Naive thymus-derived CD8-positive, alpha-beta T cell (primary cell): Measurements from ENCODE around the gene MCTP1. TPM values are rescaled to one million over a fixed set of nuclear protein-coding genes. Genes with fewer than 3 reads are reported as not detected.

Experiments used
- ATAC-seq, 2 donors: fragments of 150-1000 bp; cut with Tn5 transposase in 1 of 2; sonication (Bioruptor Pico), chemical (Tn5 transposase) in 1 of 2; 1 replicate in 1 of 2; 2 replicates in 1 of 2; pipeline ENCODE4 v1.10.0; 2021; ENCODE audit warnings: mild to moderate bottlenecking in 2 of 2, moderate library complexity in 2 of 2
- POLR2A ChIA-PET: fragments of 350-600 bp; sonication (Branson Sonifier 250); formaldehyde crosslinking; loops from one replicate; lab custom pipeline; 2021; ENCODE audit warnings: antibody characterized with exemption; lab: Charles Lee
- DNase-seq, 10 donors: peaks; one replicate each; pipeline versions ENCODE4 v3.0.0 to v3.0.0-alpha.2; 2020 to 2022
- H3K27ac Mint-ChIP-seq, 10 donors: one replicate each; pipeline ENCODE4 v1.8.0; 2020 to 2022; ENCODE audit warnings: mild to moderate bottlenecking in 10 of 10, mixed read lengths in 10 of 10, moderate library complexity in 4 of 10, inconsistent platforms in 1 of 10
- H3K27me3 Mint-ChIP-seq, 5 donors: one replicate each; pipeline ENCODE4 v1.8.0; 2021 to 2022; ENCODE audit warnings: mixed read lengths in 5 of 5
- H3K36me3 Mint-ChIP-seq, 3 donors: one replicate each; pipeline ENCODE4 v1.8.0; 2020 to 2022; ENCODE audit warnings: mixed read lengths in 3 of 3, mild to moderate bottlenecking in 2 of 3, inconsistent platforms in 1 of 3
- H3K4me1 Mint-ChIP-seq, 4 donors: one replicate each; pipeline ENCODE4 v1.8.0; 2021 to 2022; ENCODE audit warnings: mixed read lengths in 4 of 4
- H3K4me3 Mint-ChIP-seq, 10 donors: one replicate each; pipeline ENCODE4 v1.8.0; 2020 to 2022; ENCODE audit warnings: mild to moderate bottlenecking in 10 of 10, mixed read lengths in 10 of 10, moderate library complexity in 6 of 10, inconsistent platforms in 1 of 10
- H3K9me3 Mint-ChIP-seq, 9 donors: one replicate each; pipeline ENCODE4 v1.8.0; 2020 to 2022; ENCODE audit warnings: mixed read lengths in 9 of 9, mild to moderate bottlenecking in 3 of 9, inconsistent platforms in 1 of 9, moderate library complexity in 1 of 9
- polyA plus RNA-seq, 3 donors: library from polyadenylated mRNA; unstranded; fragments of 300-500 nt; fragmentation: Illumina TruSeq; gene quantifications; one replicate each; pipeline ENCODE4 v1.2.3, GENCODE V29; 2021
- total RNA-seq, 8 experiments: library from RNA in 2 of 8; stranded (reverse) in 2 of 8; gene quantifications; one replicate each; pipeline ENCODE4 v1.2.3 and lab custom pipeline; 2021 to 2026

MCTP1 gene
- total and polyA plus RNA-seq, 5 experiments from 2014 or later, result 0.08 to 2.1 (median 0.62) TPM

DNA sequence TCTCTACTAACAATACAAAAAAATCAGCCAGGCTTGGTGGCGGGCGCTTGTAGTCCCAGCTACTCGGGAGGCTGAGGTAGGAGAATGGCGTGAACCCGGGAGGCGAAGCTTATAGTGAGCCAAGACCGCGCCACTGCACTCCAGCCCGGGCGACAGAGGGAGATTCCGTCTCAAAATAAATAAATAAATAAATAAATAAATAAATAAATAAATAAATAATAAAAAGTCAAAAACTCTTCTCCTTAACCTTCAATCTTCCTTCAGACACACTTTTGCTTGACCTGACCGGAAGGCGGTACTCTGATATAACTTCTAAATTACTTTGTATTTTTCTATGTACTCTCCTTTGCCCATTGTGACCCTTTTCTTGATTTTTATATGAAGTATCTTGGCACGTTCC is 364.3 kb downstream of the MCTP1 start:
- no peaks in the 10 kb centered on the region for H3K4me1 Mint-ChIP-seq
- H3K9me3 Mint-ChIP-seq, result no peaks in the 10 kb centered on the region

DNA sequence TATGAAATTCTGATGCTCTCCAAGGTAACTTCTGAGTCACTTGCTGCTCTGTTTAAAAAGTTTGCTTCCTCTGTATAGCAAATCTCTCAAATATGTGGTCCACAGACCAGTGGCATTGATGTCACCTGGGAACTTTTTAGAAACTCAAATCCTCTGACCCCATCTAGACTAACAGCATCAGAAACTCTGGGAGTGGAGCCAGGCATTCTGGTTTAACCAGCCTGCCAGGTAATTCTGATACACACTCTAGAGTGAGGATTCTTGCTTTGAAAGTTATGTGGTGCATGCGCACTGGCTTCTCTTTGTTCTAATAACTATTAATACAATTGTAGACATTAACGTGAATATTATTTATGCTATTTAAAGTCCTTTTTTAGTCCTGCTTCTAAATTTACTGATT is 368.3 kb downstream of the MCTP1 start:
- Mint-ChIP-seq H3K4me1 (no peaks in the 10 kb centered on the region), H3K4me3 (no peak overlapping the region), H3K9me3 (no peaks in the 10 kb centered on the region), H3K36me3 (no peaks in the 10 kb centered on the region), H3K27ac (no peak overlapping the region), H3K27me3 (peaks cover 0 to 6% (median 5%) of the 10 kb centered on the region in 5 donors)
- DNase-seq, result no peak
- POLR2A ChIA-PET, result no interaction called here
- ATAC-seq, result no peak

More for the DNA sequence above, 364.3 kb downstream of the MCTP1 start:
- Mint-ChIP-seq H3K36me3 (no peaks in the 10 kb centered on the region), H3K4me3 (no peak overlapping the region), H3K27me3 (peaks cover 0 to 10% (median 3%) of the 10 kb centered on the region in 5 donors), H3K27ac (no peak overlapping the region)
- POLR2A ChIA-PET, result no interaction called here
- no peak for DNase-seq
- ATAC-seq, result no peak

DNA sequence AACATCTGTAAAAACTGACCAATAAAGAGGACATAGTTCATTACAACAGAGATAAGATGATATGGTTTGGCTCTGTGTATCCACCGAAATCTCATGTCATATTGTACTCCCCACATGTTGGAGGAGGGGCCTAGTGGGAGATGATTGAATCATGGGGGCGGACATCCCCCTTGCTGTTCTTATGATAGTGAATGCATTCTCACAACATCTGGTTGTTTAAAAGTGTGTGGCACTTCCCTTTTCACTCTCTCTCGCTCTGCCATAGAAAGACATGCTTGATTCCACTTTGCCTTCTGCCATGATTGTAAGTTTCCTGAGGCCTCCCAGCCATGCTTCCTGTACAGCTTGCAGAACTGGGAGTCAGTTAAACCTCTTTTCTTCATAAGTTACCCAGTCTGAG is 373.6 kb downstream of the MCTP1 start:
- no peaks in the 10 kb centered on the region for H3K9me3 Mint-ChIP-seq
- no peak overlapping the region for H3K4me3 Mint-ChIP-seq
- POLR2A ChIA-PET, result no interaction called here
- H3K27ac Mint-ChIP-seq, result no peak overlapping the region
- peaks cover 0 to 8% (median 0%) of the 10 kb centered on the region in 5 donors for H3K27me3 Mint-ChIP-seq
- DNase-seq (no peak), ATAC-seq (no peak)
- H3K4me1 Mint-ChIP-seq, result no peaks in the 10 kb centered on the region
- H3K36me3 Mint-ChIP-seq, result no peaks in the 10 kb centered on the region

DNA sequence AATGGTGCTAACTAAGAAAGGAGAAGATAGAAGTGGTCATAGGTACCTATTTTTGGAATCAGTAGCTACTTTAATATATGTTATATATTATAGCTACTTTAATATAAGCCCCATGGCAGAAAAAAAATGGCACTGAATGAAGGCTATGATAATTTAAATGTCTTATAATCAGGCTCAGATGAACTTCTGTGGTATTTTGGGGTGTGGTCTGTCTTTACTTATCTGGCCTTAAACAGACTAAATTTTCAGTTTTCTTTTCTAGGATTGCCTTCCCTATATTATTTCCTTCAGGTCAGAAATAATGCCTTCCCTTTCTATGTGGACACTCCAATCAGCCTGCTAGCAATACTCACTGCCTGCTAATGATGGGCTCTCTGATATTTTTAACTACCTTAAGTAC is 374.2 kb downstream of the MCTP1 start:
- H3K9me3 Mint-ChIP-seq, result no peaks in the 10 kb centered on the region
- H3K4me1 Mint-ChIP-seq, result no peaks in the 10 kb centered on the region
- no peak overlapping the region for H3K4me3 Mint-ChIP-seq
- no peak for DNase-seq
- POLR2A ChIA-PET, result no interaction called here
- H3K27me3 Mint-ChIP-seq, result peaks cover 0 to 6% (median 0%) of the 10 kb centered on the region in 5 donors
- ATAC-seq, result no peak
- H3K36me3 Mint-ChIP-seq, result no peaks in the 10 kb centered on the region
- H3K27ac Mint-ChIP-seq, result no peak overlapping the region

DNA sequence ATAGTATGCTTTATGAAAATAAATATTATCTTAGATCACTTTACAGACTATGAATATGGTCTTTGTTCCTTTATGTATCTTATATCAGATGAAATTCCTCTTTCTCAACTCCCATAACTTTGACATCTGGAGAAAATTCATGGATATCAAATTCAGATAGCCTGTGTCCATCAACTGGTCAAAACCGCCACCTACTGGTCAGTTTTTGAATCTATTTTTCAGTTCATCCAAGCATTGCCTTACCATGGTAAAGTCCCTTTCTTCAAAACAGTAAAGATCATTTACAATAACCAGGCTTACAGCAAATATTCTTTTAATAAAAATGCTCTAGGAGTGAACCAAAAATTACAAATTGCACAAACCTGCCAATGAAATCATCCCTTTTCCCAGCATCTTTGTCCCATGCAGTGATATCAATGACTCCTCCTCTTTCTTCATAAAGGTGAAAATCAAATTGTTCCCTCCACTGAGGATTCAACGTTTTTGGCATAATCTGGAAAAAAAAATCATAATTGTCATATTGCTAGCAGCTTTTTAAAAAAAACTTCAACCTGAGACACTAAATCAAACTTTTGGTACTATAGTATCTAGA is 375.9 kb downstream of the MCTP1 start:
- POLR2A ChIA-PET, result no interaction called here
- Mint-ChIP-seq H3K9me3 (no peaks in the 10 kb centered on the region), H3K27ac (no peak overlapping the region), H3K4me3 (no peak overlapping the region), H3K36me3 (no peaks in the 10 kb centered on the region), H3K4me1 (no peaks in the 10 kb centered on the region), H3K27me3 (peaks cover 0 to 3% (median 0%) of the 10 kb centered on the region in 5 donors)
- DNase-seq, result peak in 2 of 10 donors; percentile 4 to 7
- no peak for ATAC-seq

DNA sequence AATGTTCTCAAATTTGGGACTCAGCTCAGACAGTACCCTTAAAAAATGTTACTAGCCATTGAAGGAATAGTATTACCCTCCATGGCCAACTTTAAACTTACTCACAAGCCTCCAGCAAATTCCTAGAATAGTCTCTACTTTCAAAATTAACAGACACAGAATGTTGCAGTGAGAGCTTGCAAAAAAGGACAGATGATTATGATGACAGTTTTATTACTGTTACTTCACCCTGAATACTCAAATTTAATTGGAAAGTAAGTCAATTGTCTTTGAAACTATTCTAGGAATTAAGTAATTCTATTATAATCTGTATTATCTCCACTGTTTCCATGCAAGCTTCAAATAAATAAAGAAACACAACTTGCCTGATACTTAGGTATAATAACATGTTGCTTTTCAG is 378.1 kb downstream of the MCTP1 start:
- H3K27me3 Mint-ChIP-seq, result peaks cover 0 to 3% (median 0%) of the 10 kb centered on the region in 5 donors
- no peaks in the 10 kb centered on the region for H3K9me3 Mint-ChIP-seq
- DNase-seq (no peak), ATAC-seq (no peak)
- no peak overlapping the region for H3K4me3 Mint-ChIP-seq
- no peaks in the 10 kb centered on the region for H3K4me1 Mint-ChIP-seq
- H3K27ac Mint-ChIP-seq, result no peak overlapping the region
- POLR2A ChIA-PET, result no interaction called here
- H3K36me3 Mint-ChIP-seq, result no peaks in the 10 kb centered on the region

DNA sequence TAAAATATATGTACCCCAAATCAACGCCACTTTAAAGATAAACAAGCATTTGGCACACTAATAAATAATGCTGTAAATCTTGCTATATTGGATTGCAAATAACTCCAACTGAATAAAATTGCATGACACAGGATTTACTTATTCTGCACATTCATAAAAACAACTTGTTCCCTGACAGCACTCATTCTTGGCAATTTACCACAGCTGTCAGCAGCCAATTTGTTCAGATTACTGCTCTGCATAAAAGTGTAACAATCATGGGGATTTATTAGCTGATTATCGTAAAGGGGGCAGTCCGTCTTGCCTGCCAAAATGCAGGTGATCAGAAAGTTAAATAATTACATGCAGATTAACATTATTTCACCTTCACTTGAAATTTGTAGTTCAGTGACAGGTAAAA is 381.2 kb downstream of the MCTP1 start:
- no peak for ATAC-seq
- H3K27ac Mint-ChIP-seq, result no peak overlapping the region
- POLR2A ChIA-PET, result no interaction called here
- H3K9me3 Mint-ChIP-seq, result no peaks in the 10 kb centered on the region
- no peak overlapping the region for H3K4me3 Mint-ChIP-seq
- no peaks in the 10 kb centered on the region for H3K36me3 Mint-ChIP-seq
- H3K27me3 Mint-ChIP-seq, result peaks cover 0 to 5% (median 0%) of the 10 kb centered on the region in 5 donors
- DNase-seq, result no peak
- no peaks in the 10 kb centered on the region for H3K4me1 Mint-ChIP-seq

DNA sequence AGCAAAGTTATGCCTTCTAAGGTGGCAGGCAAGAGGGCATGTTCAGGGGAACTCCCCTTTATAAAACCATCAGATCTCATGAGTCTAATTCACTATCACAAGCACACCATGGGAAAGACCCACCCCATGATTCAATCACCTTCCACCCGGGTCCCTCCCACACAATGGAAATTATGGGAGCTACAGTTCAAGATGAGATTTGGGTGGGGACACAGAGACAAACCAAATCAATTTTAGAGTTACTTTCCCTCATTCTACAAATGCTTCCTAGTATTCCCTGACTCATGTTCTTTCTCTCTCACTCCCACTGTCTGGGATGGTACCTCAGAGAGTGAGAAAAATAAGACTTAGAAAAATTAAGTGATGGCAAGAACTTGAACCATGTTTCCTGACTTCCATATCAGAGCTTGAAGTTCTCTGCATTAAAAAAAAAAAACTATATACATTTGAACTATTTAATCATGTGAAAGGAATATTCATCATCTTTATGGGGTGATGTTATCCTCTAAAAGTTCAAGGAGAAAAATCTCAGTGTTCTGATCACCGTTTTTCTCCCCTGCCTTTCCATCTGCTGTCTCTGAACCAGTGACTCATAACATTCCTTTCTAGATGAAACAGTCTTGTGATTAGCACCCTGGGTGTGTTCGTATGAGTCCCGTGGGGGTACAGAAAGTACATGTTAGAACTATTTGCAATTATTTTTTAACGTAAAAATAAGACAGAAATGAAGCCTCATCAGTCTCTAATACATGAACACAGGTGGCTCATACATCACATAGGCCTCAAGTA is 383.5 kb downstream of the MCTP1 start:
- ATAC-seq, result no peak
- Mint-ChIP-seq H3K4me3 (no peak overlapping the region), H3K27me3 (peaks cover 0 to 5% (median 0%) of the 10 kb centered on the region in 5 donors), H3K36me3 (no peaks in the 10 kb centered on the region), H3K9me3 (no peaks in the 10 kb centered on the region), H3K27ac (no peak overlapping the region), H3K4me1 (no peaks in the 10 kb centered on the region)
- no peak for DNase-seq
- POLR2A ChIA-PET, result no interaction called here

DNA sequence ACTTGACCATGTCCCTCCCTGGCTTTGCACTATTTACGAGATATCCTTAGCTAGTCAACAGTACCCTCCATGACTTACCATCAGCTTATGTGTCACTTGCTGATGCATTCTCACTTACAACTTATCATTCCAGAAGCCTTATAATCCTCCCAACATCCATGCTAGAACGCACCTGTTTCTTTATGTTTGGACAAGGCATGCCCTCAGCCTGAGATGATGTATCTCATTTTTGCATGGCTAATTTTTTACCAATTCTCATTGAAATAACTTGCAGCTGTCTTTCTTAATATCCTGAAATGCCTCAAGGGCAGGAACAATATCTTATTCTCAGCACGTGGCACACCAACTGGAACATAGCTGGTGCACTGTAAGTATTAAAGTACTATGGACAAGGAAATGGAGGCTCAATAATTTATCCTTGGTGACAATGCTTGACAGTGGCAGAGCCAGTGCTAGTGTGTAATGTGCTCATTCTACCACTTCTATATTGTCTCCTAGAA is 384.8 kb downstream of the MCTP1 start:
- ATAC-seq (no peak), DNase-seq (no peak)
- peaks cover 0 to 5% (median 0%) of the 10 kb centered on the region in 5 donors for H3K27me3 Mint-ChIP-seq
- no peaks in the 10 kb centered on the region for H3K4me1 Mint-ChIP-seq
- H3K36me3 Mint-ChIP-seq, result no peaks in the 10 kb centered on the region
- no peaks in the 10 kb centered on the region for H3K9me3 Mint-ChIP-seq
- no peak overlapping the region for H3K27ac Mint-ChIP-seq
- no peak overlapping the region for H3K4me3 Mint-ChIP-seq
- POLR2A ChIA-PET, result no interaction called here

DNA sequence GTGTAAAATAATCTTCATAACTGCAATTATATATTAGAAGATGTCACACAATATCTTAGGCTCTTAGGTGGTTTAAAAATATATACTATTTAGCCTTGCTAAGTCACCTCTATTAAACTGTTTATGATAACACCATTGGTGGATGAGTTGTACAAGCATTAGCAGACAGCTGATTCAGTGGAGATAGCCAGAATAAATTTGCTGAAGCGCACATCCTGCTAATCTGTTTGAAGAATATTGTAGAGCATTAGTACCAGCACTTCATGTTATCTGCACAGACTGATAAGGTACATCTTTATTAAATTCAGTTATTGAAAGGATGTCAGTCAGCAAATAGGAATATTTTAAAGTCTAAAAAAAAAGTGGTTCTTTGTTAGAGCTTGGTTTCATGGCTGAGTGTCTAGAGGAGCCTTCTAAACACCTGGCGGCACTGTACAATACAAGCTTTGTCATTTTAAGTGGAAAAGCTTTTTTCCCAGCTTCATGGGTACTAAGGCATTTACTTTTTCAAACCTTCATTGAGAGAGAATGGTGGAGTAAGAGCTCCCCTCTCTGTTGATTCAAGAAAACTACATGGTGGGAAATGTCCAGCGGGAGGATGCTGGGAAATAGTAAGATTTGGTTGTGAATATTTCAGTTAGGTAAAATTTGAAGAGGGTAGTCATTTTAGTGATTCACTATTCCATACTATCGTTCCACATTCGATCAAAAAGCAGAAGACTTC is 391.3 kb downstream of the MCTP1 start:
- no peak for ATAC-seq
- Mint-ChIP-seq H3K9me3 (no peaks in the 10 kb centered on the region), H3K4me1 (no peaks in the 10 kb centered on the region), H3K27me3 (peaks cover 0 to 3% (median 0%) of the 10 kb centered on the region in 5 donors), H3K36me3 (no peaks in the 10 kb centered on the region), H3K4me3 (no peak overlapping the region), H3K27ac (no peak overlapping the region)
- no peak for DNase-seq
- POLR2A ChIA-PET, result no interaction called here

DNA sequence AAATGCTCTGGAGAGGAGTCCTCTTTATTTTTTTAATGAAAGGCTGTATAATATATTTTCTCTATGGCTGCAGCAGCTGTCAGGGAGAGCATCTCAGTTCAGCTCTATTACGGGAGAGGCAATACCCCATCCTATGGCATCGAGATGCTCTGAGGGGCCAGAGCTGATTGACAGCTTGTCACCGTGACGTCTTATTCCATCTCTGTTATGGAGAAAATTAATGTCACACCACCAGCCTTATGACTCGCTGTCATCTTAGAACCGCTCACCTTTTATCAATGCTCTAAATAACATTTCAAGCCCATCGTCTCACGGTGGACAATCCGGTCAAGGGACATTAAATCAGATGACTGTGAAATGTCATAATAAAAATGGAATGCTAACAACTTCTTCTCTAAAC is 392.9 kb downstream of the MCTP1 start:
- DNase-seq (no peak), ATAC-seq (no peak)
- Mint-ChIP-seq H3K4me3 (no peak overlapping the region), H3K9me3 (no peaks in the 10 kb centered on the region), H3K36me3 (no peaks in the 10 kb centered on the region), H3K4me1 (no peaks in the 10 kb centered on the region), H3K27ac (no peak overlapping the region), H3K27me3 (peaks cover 0 to 3% (median 0%) of the 10 kb centered on the region in 5 donors)
- POLR2A ChIA-PET, result no interaction called here

DNA sequence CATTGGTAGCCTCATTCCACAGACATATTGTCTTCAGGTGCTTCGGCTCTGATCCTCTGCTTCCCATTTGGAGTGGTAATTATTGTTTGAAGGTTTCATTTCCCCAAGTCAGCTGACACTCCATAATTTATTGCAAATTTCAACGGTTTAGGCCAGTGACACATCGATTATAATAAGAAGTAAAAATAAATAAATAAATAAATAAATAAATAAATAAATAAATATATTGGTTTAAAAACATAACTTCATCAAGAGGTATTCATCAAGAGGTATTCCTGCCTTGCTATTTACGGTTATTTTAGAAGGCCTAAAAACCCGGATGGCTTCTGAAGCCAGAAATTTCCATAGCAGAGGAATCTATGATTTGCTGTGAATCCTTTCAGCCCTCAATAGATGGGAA is 393.3 kb downstream of the MCTP1 start:
- Mint-ChIP-seq H3K27me3 (peaks cover 0 to 3% (median 0%) of the 10 kb centered on the region in 5 donors), H3K9me3 (no peaks in the 10 kb centered on the region), H3K4me3 (no peak overlapping the region), H3K36me3 (no peaks in the 10 kb centered on the region), H3K27ac (no peak overlapping the region), H3K4me1 (no peaks in the 10 kb centered on the region)
- ATAC-seq, result no peak
- DNase-seq, result no peak
- POLR2A ChIA-PET, result no interaction called here

DNA sequence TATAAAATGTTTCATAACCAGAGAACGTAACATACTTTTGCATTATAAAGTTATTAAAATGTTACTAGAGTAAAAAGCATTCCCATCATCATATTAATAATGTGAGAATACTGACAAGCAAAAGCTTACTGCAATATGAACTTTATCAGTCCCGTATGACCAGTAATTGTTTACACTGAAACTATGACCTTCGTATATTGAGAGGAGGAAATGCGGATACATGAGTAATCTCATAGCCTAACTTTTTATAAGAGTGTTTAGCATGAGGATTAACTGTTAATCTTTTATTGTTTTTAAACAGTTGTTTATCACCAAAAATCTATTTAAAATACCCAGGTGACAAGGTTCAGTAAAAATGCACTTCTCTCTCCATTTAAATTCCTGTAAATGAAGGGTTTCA is 394.0 kb downstream of the MCTP1 start:
- POLR2A ChIA-PET, result no interaction called here
- Mint-ChIP-seq H3K27ac (no peak overlapping the region), H3K9me3 (no peaks in the 10 kb centered on the region), H3K36me3 (no peaks in the 10 kb centered on the region), H3K4me3 (no peak overlapping the region), H3K4me1 (no peaks in the 10 kb centered on the region), H3K27me3 (peaks cover 0 to 3% (median 0%) of the 10 kb centered on the region in 5 donors)
- DNase-seq, result no peak
- ATAC-seq, result no peak
